ENCODE data around the gene SEMA4C. TPM values are rescaled to one million over a fixed set of nuclear protein-coding genes. Genes with fewer than 3 reads are reported as not detected.

SEMA4C gene
- total RNA-seq, 1 donor from 2014 or later = 20.6 TPM

- Mint-ChIP-seq H3K27me3 (ENCODE audit: insufficient read depth) (peaks cover 2% of the 10 kb centered on the region), H3K4me3 (no peak overlapping the region), H3K27ac (no peak overlapping the region), H3K4me1 (ENCODE audit: low read depth) (peaks cover 3% of the 10 kb centered on the region), H3K36me3 (ENCODE audit: low read depth) (no peaks in the 10 kb centered on the region), H3K9me3 (no peaks in the 10 kb centered on the region)
- intact Hi-C loops (cut with micrococcal nuclease) = no loop called here
- no peak for DNase-seq (ENCODE audit: low spot score)
Observed at GRCh38 chr2:96883306-96883705, 13.4 kb upstream of the SEMA4C start.

GRCh38 chr2:96882906-96883305 lies 13.0 kb upstream of the SEMA4C start:
- no peaks in the 10 kb centered on the region for H3K36me3 Mint-ChIP-seq (ENCODE audit: low read depth)
- H3K27me3 Mint-ChIP-seq (ENCODE audit: insufficient read depth) = peaks cover 2% of the 10 kb centered on the region
- no peaks in the 10 kb centered on the region for H3K9me3 Mint-ChIP-seq
- intact Hi-C loops (cut with micrococcal nuclease) = no loop called here
- no peak overlapping the region for H3K27ac Mint-ChIP-seq
- no peak for DNase-seq (ENCODE audit: low spot score)
- no peak overlapping the region for H3K4me3 Mint-ChIP-seq
- no peaks in the 10 kb centered on the region for H3K4me1 Mint-ChIP-seq (ENCODE audit: low read depth)

GRCh38 chr2:96882230-96882629 lies 12.3 kb upstream of the SEMA4C start:
- Mint-ChIP-seq H3K9me3 (no peaks in the 10 kb centered on the region), H3K27me3 (ENCODE audit: insufficient read depth) (peaks cover 2% of the 10 kb centered on the region), H3K27ac (no peak overlapping the region), H3K36me3 (ENCODE audit: low read depth) (no peaks in the 10 kb centered on the region), H3K4me1 (ENCODE audit: low read depth) (no peaks in the 10 kb centered on the region), H3K4me3 (no peak overlapping the region)
- intact Hi-C loops (cut with micrococcal nuclease) = no loop called here
- DNase-seq (ENCODE audit: low spot score) = no peak

- Mint-ChIP-seq H3K9me3 (no peaks in the 10 kb centered on the region), H3K4me1 (ENCODE audit: low read depth) (no peaks in the 10 kb centered on the region), H3K4me3 (no peak overlapping the region), H3K36me3 (ENCODE audit: low read depth) (no peaks in the 10 kb centered on the region), H3K27me3 (ENCODE audit: insufficient read depth) (peaks cover 4% of the 10 kb centered on the region), H3K27ac (no peak overlapping the region)
- no peak for DNase-seq (ENCODE audit: low spot score)
- intact Hi-C loops (cut with micrococcal nuclease) = no loop called here
Observed at GRCh38 chr2:96881349-96882195, 11.7 kb upstream of the SEMA4C start.

GRCh38 chr2:96880891-96881273 lies 11.0 kb upstream of the SEMA4C start:
- no peaks in the 10 kb centered on the region for H3K36me3 Mint-ChIP-seq (ENCODE audit: low read depth)
- intact Hi-C loops (cut with micrococcal nuclease) = no loop called here
- H3K27ac Mint-ChIP-seq = no peak overlapping the region
- no peaks in the 10 kb centered on the region for H3K9me3 Mint-ChIP-seq
- H3K27me3 Mint-ChIP-seq (ENCODE audit: insufficient read depth) = peaks cover 6% of the 10 kb centered on the region
- H3K4me3 Mint-ChIP-seq = no peak overlapping the region
- DNase-seq (ENCODE audit: low spot score) = no peak
- H3K4me1 Mint-ChIP-seq (ENCODE audit: low read depth) = no peaks in the 10 kb centered on the region

- Mint-ChIP-seq H3K36me3 (ENCODE audit: low read depth) (no peaks in the 10 kb centered on the region), H3K4me3 (no peak overlapping the region), H3K9me3 (no peaks in the 10 kb centered on the region), H3K27ac (no peak overlapping the region), H3K4me1 (ENCODE audit: low read depth) (peaks cover 1% of the 10 kb centered on the region), H3K27me3 (ENCODE audit: insufficient read depth) (peaks cover 6% of the 10 kb centered on the region)
- no peak for DNase-seq (ENCODE audit: low spot score)
- intact Hi-C loops (cut with micrococcal nuclease) = no loop called here
Observed at GRCh38 chr2:96879545-96880040, 9.7 kb upstream of the SEMA4C start.

GRCh38 chr2:96878796-96879544 lies 9.1 kb upstream of the SEMA4C start:
- Mint-ChIP-seq H3K36me3 (ENCODE audit: low read depth) (no peaks in the 10 kb centered on the region), H3K4me3 (no peak overlapping the region), H3K4me1 (ENCODE audit: low read depth) (peaks cover 7% of the 10 kb centered on the region), H3K27me3 (ENCODE audit: insufficient read depth) (peaks cover 6% of the 10 kb centered on the region), H3K27ac (no peak overlapping the region), H3K9me3 (no peaks in the 10 kb centered on the region)
- DNase-seq (ENCODE audit: low spot score) = no peak
- intact Hi-C loops (cut with micrococcal nuclease) = no loop called here

- no peak overlapping the region for H3K27ac Mint-ChIP-seq
- intact Hi-C loops (cut with micrococcal nuclease) = no loop called here
- DNase-seq (ENCODE audit: low spot score) = no peak
- H3K9me3 Mint-ChIP-seq = no peaks in the 10 kb centered on the region
- peaks cover 7% of the 10 kb centered on the region for H3K27me3 Mint-ChIP-seq (ENCODE audit: insufficient read depth)
- peaks cover 12% of the 10 kb centered on the region for H3K4me1 Mint-ChIP-seq (ENCODE audit: low read depth)
- H3K4me3 Mint-ChIP-seq = no peak overlapping the region
- no peaks in the 10 kb centered on the region for H3K36me3 Mint-ChIP-seq (ENCODE audit: low read depth)
Observed at GRCh38 chr2:96878171-96878570, 8.3 kb upstream of the SEMA4C start.

- H3K4me1 Mint-ChIP-seq (ENCODE audit: low read depth) = peaks cover 14% of the 10 kb centered on the region
- H3K4me3 Mint-ChIP-seq = no peak overlapping the region
- no peaks in the 10 kb centered on the region for H3K36me3 Mint-ChIP-seq (ENCODE audit: low read depth)
Observed at GRCh38 chr2:96877631-96878092, 7.8 kb upstream of the SEMA4C start.

GRCh38 chr2:96877042-96877451 lies 7.2 kb upstream of the SEMA4C start:
- no peak overlapping the region for H3K27ac Mint-ChIP-seq

More at GRCh38 chr2:96877631-96878092, 7.8 kb upstream of the SEMA4C start:
- Mint-ChIP-seq H3K27me3 (ENCODE audit: insufficient read depth) (peaks cover 12% of the 10 kb centered on the region), H3K9me3 (no peaks in the 10 kb centered on the region), H3K27ac (no peak overlapping the region)
- no peak for DNase-seq (ENCODE audit: low spot score)
- intact Hi-C loops (cut with micrococcal nuclease) = no loop called here

GRCh38 chr2:96876269-96877041 lies 6.6 kb upstream of the SEMA4C start:
- intact Hi-C loops (cut with micrococcal nuclease) = no loop called here
- no peak overlapping the region for H3K4me3 Mint-ChIP-seq
- H3K4me1 Mint-ChIP-seq (ENCODE audit: low read depth) = peaks cover 14% of the 10 kb centered on the region
- peaks cover 21% of the 10 kb centered on the region for H3K27me3 Mint-ChIP-seq (ENCODE audit: insufficient read depth)
- H3K36me3 Mint-ChIP-seq (ENCODE audit: low read depth) = no peaks in the 10 kb centered on the region
- DNase-seq (ENCODE audit: low spot score) = no peak
- no peaks in the 10 kb centered on the region for H3K9me3 Mint-ChIP-seq
- H3K27ac Mint-ChIP-seq = no peak overlapping the region

More at GRCh38 chr2:96877042-96877451, 7.2 kb upstream of the SEMA4C start:
- Mint-ChIP-seq H3K36me3 (ENCODE audit: low read depth) (no peaks in the 10 kb centered on the region), H3K4me3 (no peak overlapping the region), H3K9me3 (no peaks in the 10 kb centered on the region), H3K27me3 (ENCODE audit: insufficient read depth) (peaks cover 18% of the 10 kb centered on the region), H3K4me1 (ENCODE audit: low read depth) (peaks cover 14% of the 10 kb centered on the region)
- DNase-seq (ENCODE audit: low spot score) = no peak
- intact Hi-C loops (cut with micrococcal nuclease) = no loop called here

GRCh38 chr2:96875498-96876268 lies 5.8 kb upstream of the SEMA4C start:
- Mint-ChIP-seq H3K27ac (no peak overlapping the region), H3K9me3 (no peaks in the 10 kb centered on the region), H3K27me3 (ENCODE audit: insufficient read depth) (peaks cover 27% of the 10 kb centered on the region), H3K36me3 (ENCODE audit: low read depth) (peaks cover under 1% of the 10 kb centered on the region), H3K4me3 (no peak overlapping the region), H3K4me1 (ENCODE audit: low read depth) (peaks cover 21% of the 10 kb centered on the region)
- intact Hi-C loops (cut with micrococcal nuclease) = no loop called here
- DNase-seq (ENCODE audit: low spot score) = no peak

Data from activated T-helper 1 cell treated with anti-CD3 and anti-CD28 coated beads, Interleukin-12 subunit alpha, Interleukin-12 subunit beta, Interleukin-2, Interleukin-4 antibody, amounts not matched to agents 30 ng/mL and 10 ng/mL and 1 ng/mL, durations not matched to agents 14 hours and 24 hours and 36 hours (primary cell).